Stomach (tissue), 9 donors: Measurements from ENCODE around the gene HUS1B. TPM values are rescaled to one million over a fixed set of nuclear protein-coding genes. Genes with fewer than 3 reads are reported as not detected.
A peak's percentile ranks its signal among the peaks of the same experiment; 100 is the strongest.

ENCODE experiments used
- DNase-seq, 2 donors: peaks; one replicate each; pipeline versions ENCODE4 v3.0.0 to v3.0.0-alpha.2; 2013 to 2019
- H3K27ac ChIP-seq, 5 donors: fragments of 200-600 bp in 4 of 5; sonication (generic) in 4 of 5; one replicate each; pipeline ENCODE4 v1.5.1; 2013 to 2019; ENCODE audit warnings: mild to moderate bottlenecking in 1 of 5, moderate library complexity in 1 of 5
- H3K27me3 ChIP-seq, 3 donors: fragments of 200-600 bp; sonication (generic); one replicate each; pipeline ENCODE4 v1.5.1; 2017 to 2019; ENCODE audit warnings: mixed run types in 1 of 3
- H3K36me3 ChIP-seq, 4 donors: fragments of 200-600 bp; sonication (generic); 1 replicate in 3 of 4; 2 replicates in 1 of 4; pipeline ENCODE4 v1.5.1; 2016 to 2019
- H3K4me1 ChIP-seq, 4 donors: fragments of 200-600 bp; sonication (generic); one replicate each; pipeline ENCODE4 v1.5.1; 2016 to 2019
- H3K4me3 ChIP-seq, 4 donors: fragments of 200-600 bp; sonication (generic) in 3 of 4; one replicate each; pipeline ENCODE4 v1.5.1; 2016 to 2019; ENCODE audit warnings: mild to moderate bottlenecking in 1 of 4
- H3K9me3 ChIP-seq, 4 donors: fragments of 200-600 bp; sonication (generic); one replicate each; pipeline ENCODE4 v1.5.1; 2016 to 2019
- CTCF ChIP-seq, 7 experiments: fragments of 450-650 bp in 4 of 7; fragments of 200-600 bp in 3 of 7; sonication (generic) in 3 of 7; IDR thresholded peaks; one replicate each; pipeline ENCODE4 v1.5.1; 2016 to 2019; ENCODE audit warnings: antibody characterized with exemption in 7 of 7, control low read depth in 2 of 7, mild to moderate bottlenecking in 1 of 7
- EP300 ChIP-seq: sonication (generic); formaldehyde crosslinking; IDR thresholded peaks from one replicate; pipeline ENCODE4 v1.6.1; 2017; ENCODE audit warnings: antibody characterized with exemption
- POLR2A ChIP-seq, 4 donors: fragments of 450-650 bp; IDR thresholded peaks; one replicate each; pipeline ENCODE4 v1.6.1; 2016; ENCODE audit warnings: antibody characterized with exemption in 4 of 4, control low read depth in 2 of 4, mild to moderate bottlenecking in 1 of 4, moderate library complexity in 1 of 4
- POLR2AphosphoS5 ChIP-seq, 3 donors: sonication (generic); formaldehyde crosslinking; IDR thresholded peaks; one replicate each; pipeline ENCODE4 v1.6.1; 2016; ENCODE audit warnings: antibody characterized with exemption in 3 of 3
- WGBS, 5 donors: extraction: QIAGEN DNeasy Blood & Tissue Kit in 3 of 5; methylation state at CpG; one replicate each; pipeline versions ENCODE4 v1.1.5 to v1.1.7; 2013 to 2018; 5-methylcytosine and 5-hydroxymethylcytosine counted together
- intact Hi-C: fragments of 100-400 bp; cut with DNase I; formaldehyde crosslinking; loops from one replicate; pipeline ENCODE4 v1.15.1; 2023; ENCODE audit warnings: low total_unique reads
- polyA plus RNA-seq, 3 donors: library from polyadenylated mRNA; stranded (reverse); fragments of 200-250 nt; gene quantifications; one replicate each; pipeline ENCODE4 v1.2.3, GENCODE V29; 2013
- total RNA-seq, 5 donors: library from RNA; depleted of rRNA; stranded (reverse); fragments of >200 nt; gene quantifications; one replicate each; pipeline versions ENCODE4 v1.1.0 to v1.2.3, GENCODE V29; 2014 to 2016
- donor health status: healthy with polysubstance abuse.
- donor health status: Bipolar disorder and iron deficiency.
- donor health status: healthy.

Gene HUS1B
- total and polyA plus RNA-seq, 8 donors = 0.31 to 46.1 (median 3.9) TPM; not detected in 4

GRCh38 chr6:692356-692851, 35.5 kb upstream of the HUS1B start:
- intact Hi-C loops = no loop called here
- no peaks in the 10 kb centered on the region for H3K27me3 ChIP-seq
- WGBS, 5 donors = 0% methylated on average over 21 to 44 of the region's 45 CpGs
- H3K4me1 ChIP-seq = peaks cover 0 to 49% (median 26%) of the 10 kb centered on the region in 4 donors
- peaks cover 0 to 16% (median 5%) of the 10 kb centered on the region in 4 donors for H3K36me3 ChIP-seq
- no peaks in the 10 kb centered on the region for H3K9me3 ChIP-seq
- peak overlapping the region; percentile 96 to 99 (median 98) for H3K4me3 ChIP-seq
- peak; percentile 46 to 77 for DNase-seq
- peak overlapping the region; percentile 87 to 92 (median 91) for H3K27ac ChIP-seq
- TF ChIP-seq POLR2A (IDR thresholded peaks at IDR 0.05) (no peak), CTCF (IDR thresholded peaks at IDR 0.05) (no peak), POLR2AphosphoS5 (IDR thresholded peaks at IDR 0.05) (no peak), EP300 (no peak)

DNA sequence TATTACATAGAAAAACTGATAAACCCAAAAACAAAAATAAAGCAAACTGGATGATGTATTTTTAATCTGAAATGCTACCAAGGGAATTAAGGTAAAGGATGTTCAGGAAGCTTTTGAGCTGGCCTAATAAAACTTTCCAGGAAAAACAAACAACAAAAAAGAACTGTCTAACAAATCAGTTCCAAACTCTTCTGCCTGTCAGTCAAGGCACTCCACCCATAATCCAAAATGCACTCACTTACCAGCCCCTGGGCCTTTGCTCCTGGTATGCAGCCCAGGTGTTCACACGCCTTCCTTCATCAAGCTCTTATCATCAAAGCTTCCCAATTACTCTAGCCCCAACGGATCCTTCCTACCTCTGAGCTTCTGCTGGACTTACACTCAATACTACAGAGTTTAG, 32.3 kb upstream of the HUS1B start:
- no peak for TF ChIP-seq EP300
- no peak for TF ChIP-seq POLR2A (IDR thresholded peaks at IDR 0.05)
- no peak for TF ChIP-seq POLR2AphosphoS5 (IDR thresholded peaks at IDR 0.05)
- no peak for TF ChIP-seq CTCF (IDR thresholded peaks at IDR 0.05)
- no peak overlapping the region for H3K4me3 ChIP-seq

GRCh38 chr6:686497-686896, 29.6 kb upstream of the HUS1B start:
- Histone ChIP-seq H3K27ac (no peak overlapping the region), H3K4me3 (no peak overlapping the region), H3K36me3 (peaks cover 0 to 16% (median 5%) of the 10 kb centered on the region in 4 donors), H3K9me3 (no peaks in the 10 kb centered on the region), H3K27me3 (no peaks in the 10 kb centered on the region), H3K4me1 (peaks cover 0 to 59% (median 32%) of the 10 kb centered on the region in 4 donors)
- TF ChIP-seq POLR2A (IDR thresholded peaks at IDR 0.05) (no peak), EP300 (no peak), CTCF (IDR thresholded peaks at IDR 0.05) (no peak), POLR2AphosphoS5 (IDR thresholded peaks at IDR 0.05) (no peak)
- no peak for DNase-seq
- intact Hi-C loops = no loop called here
- WGBS, 5 donors = 77 to 89% (median 88%) methylated on average over 3 of the region's 3 CpGs

More for the DNA sequence above, 32.3 kb upstream of the HUS1B start:
- DNase-seq = no peak
- Histone ChIP-seq H3K27ac (no peak overlapping the region), H3K27me3 (no peaks in the 10 kb centered on the region), H3K9me3 (no peaks in the 10 kb centered on the region), H3K36me3 (peaks cover 0 to 16% (median 5%) of the 10 kb centered on the region in 4 donors), H3K4me1 (peaks cover 0 to 63% (median 35%) of the 10 kb centered on the region in 4 donors)
- WGBS, 5 donors = 33 to 45% (median 37%) methylated on average over 2 of the region's 2 CpGs
- intact Hi-C loops = no loop called here

- Histone ChIP-seq H3K36me3 (peaks cover 0 to 13% (median 5%) of the 10 kb centered on the region in 4 donors), H3K27me3 (no peaks in the 10 kb centered on the region), H3K27ac (peak overlapping the region in 3 of 5 donors; percentile 24 to 78 (median 72)), H3K4me3 (no peak overlapping the region), H3K9me3 (no peaks in the 10 kb centered on the region), H3K4me1 (peaks cover 0 to 57% (median 24%) of the 10 kb centered on the region in 4 donors)
- intact Hi-C loops = no loop called here
- no peak for TF ChIP-seq POLR2A (IDR thresholded peaks at IDR 0.05)
- TF ChIP-seq POLR2AphosphoS5 (IDR thresholded peaks at IDR 0.05) = no peak
- TF ChIP-seq CTCF (IDR thresholded peaks at IDR 0.05) = no peak
- no peak for TF ChIP-seq EP300
- no peak for DNase-seq
- WGBS, 5 donors = 66 to 77% (median 75%) methylated on average over 6 of the region's 6 CpGs
These were observed 28.1 kb upstream of the HUS1B start for GRCh38 chr6:684831-685636.
